Activated T-cell treated with anti-CD3 and anti-CD28 coated beads, Interleukin-2, amount 50 U/mL, for 4 hours (primary cell): ENCODE measurements around the gene PPDPF. TPM values are rescaled to one million over a fixed set of nuclear protein-coding genes. Genes with fewer than 3 reads are reported as not detected.
A peak's percentile ranks its signal among the peaks of the same experiment; 100 is the strongest.
"Not testable (repeated sequence)": the region's sequence is repeated elsewhere in the genome, so short reads cannot be mapped to it uniquely, and the experiment has no call there.

Source experiments
- ATAC-seq, 2 donors: fragments of 200-7000 bp; cut with Tn5 transposase; one replicate each; pipeline ENCODE4 v1.10.0; 2021
- DNase-seq: peaks from one replicate; pipeline ENCODE4 v3.0.0-alpha.2; 2020
- H3K27me3 Mint-ChIP-seq: one replicate; pipeline ENCODE4 v1.8.0; 2021; ENCODE audit warnings: low read depth, mixed read lengths
- H3K36me3 Mint-ChIP-seq: one replicate; pipeline ENCODE4 v1.8.0; 2022; ENCODE audit warnings: mixed read lengths; ENCODE audit not compliant: insufficient read depth
- H3K4me1 Mint-ChIP-seq: one replicate; pipeline ENCODE4 v1.8.0; 2021; ENCODE audit warnings: low read depth, mixed read lengths
- H3K4me3 Mint-ChIP-seq: one replicate; pipeline ENCODE4 v1.8.0; 2021; ENCODE audit warnings: mild to moderate bottlenecking, moderate library complexity, mixed read lengths
- H3K9me3 Mint-ChIP-seq: one replicate; pipeline ENCODE4 v1.8.0; 2021; ENCODE audit warnings: mixed read lengths
- total RNA-seq, 3 donors: library from RNA; stranded (reverse); gene quantifications; one replicate each; pipeline ENCODE4 v1.2.1, GENCODE V29; 2021

PPDPF gene
- total RNA-seq, 3 donors from 2014 or later: 137 to 171 (median 165) TPM

- H3K4me3 Mint-ChIP-seq: no peak overlapping the region
- no peak for ATAC-seq
- H3K4me1 Mint-ChIP-seq: peaks cover 1% of the 10 kb centered on the region
- H3K27me3 Mint-ChIP-seq: no peaks in the 10 kb centered on the region
- H3K9me3 Mint-ChIP-seq: no peaks in the 10 kb centered on the region
- no peak for DNase-seq
- peaks cover 7% of the 10 kb centered on the region for H3K36me3 Mint-ChIP-seq
Observed at GRCh38 chr20:63558804-63559484, 38.4 kb downstream of the PPDPF start.

- H3K4me1 Mint-ChIP-seq, H3K36me3 Mint-ChIP-seq, H3K27me3 Mint-ChIP-seq, H3K9me3 Mint-ChIP-seq, H3K4me3 Mint-ChIP-seq, DNase-seq: not testable (repeated sequence)
- ATAC-seq: peak in 1 of 2 donors; percentile 9
Observed at GRCh38 chr20:63559485-63560332, 39.1 kb downstream of the PPDPF start.

- no peak overlapping the region for H3K4me3 Mint-ChIP-seq
- H3K4me1 Mint-ChIP-seq: peaks cover 1% of the 10 kb centered on the region
- H3K27me3 Mint-ChIP-seq: no peaks in the 10 kb centered on the region
- no peak for DNase-seq
- ATAC-seq: peak; percentile 39 to 76
- H3K9me3 Mint-ChIP-seq: no peaks in the 10 kb centered on the region
- peaks cover 9% of the 10 kb centered on the region for H3K36me3 Mint-ChIP-seq
Observed at GRCh38 chr20:63560333-63560805, 39.8 kb downstream of the PPDPF start.

GRCh38 chr20:63560856-63561609 is 40.5 kb downstream of the PPDPF start:
- H3K4me3 Mint-ChIP-seq: no peak overlapping the region
- peaks cover 1% of the 10 kb centered on the region for H3K4me1 Mint-ChIP-seq
- DNase-seq (no peak), ATAC-seq (no peak)
- no peaks in the 10 kb centered on the region for H3K9me3 Mint-ChIP-seq
- no peaks in the 10 kb centered on the region for H3K27me3 Mint-ChIP-seq
- peaks cover 12% of the 10 kb centered on the region for H3K36me3 Mint-ChIP-seq

GRCh38 chr20:63561624-63562396 is 41.2 kb downstream of the PPDPF start:
- DNase-seq: no peak
- Mint-ChIP-seq H3K9me3 (no peaks in the 10 kb centered on the region), H3K27me3 (no peaks in the 10 kb centered on the region), H3K4me3 (no peak overlapping the region), H3K4me1 (peaks cover 1% of the 10 kb centered on the region), H3K36me3 (peaks cover 12% of the 10 kb centered on the region)
- ATAC-seq: no peak

GRCh38 chr20:63562461-63563224 is 42.1 kb downstream of the PPDPF start:
- Mint-ChIP-seq H3K9me3 (no peaks in the 10 kb centered on the region), H3K4me3 (no peak overlapping the region), H3K4me1 (peaks cover 7% of the 10 kb centered on the region), H3K27me3 (no peaks in the 10 kb centered on the region), H3K36me3 (peaks cover 12% of the 10 kb centered on the region)
- no peak for ATAC-seq
- no peak for DNase-seq

GRCh38 chr20:63563225-63563935 is 42.8 kb downstream of the PPDPF start:
- Mint-ChIP-seq H3K4me3 (no peak overlapping the region), H3K4me1 (peaks cover 15% of the 10 kb centered on the region), H3K36me3 (peaks cover 12% of the 10 kb centered on the region), H3K9me3 (no peaks in the 10 kb centered on the region), H3K27me3 (no peaks in the 10 kb centered on the region)
- no peak for DNase-seq
- no peak for ATAC-seq

GRCh38 chr20:63564036-63564810 is 43.7 kb downstream of the PPDPF start:
- H3K27me3 Mint-ChIP-seq: no peaks in the 10 kb centered on the region
- ATAC-seq: no peak
- H3K36me3 Mint-ChIP-seq: peaks cover 9% of the 10 kb centered on the region
- H3K9me3 Mint-ChIP-seq: no peaks in the 10 kb centered on the region
- no peak overlapping the region for H3K4me3 Mint-ChIP-seq
- no peak for DNase-seq
- peaks cover 19% of the 10 kb centered on the region for H3K4me1 Mint-ChIP-seq

GRCh38 chr20:63565021-63565698 is 44.6 kb downstream of the PPDPF start:
- Mint-ChIP-seq H3K27me3 (no peaks in the 10 kb centered on the region), H3K4me3 (no peak overlapping the region), H3K36me3 (peaks cover 9% of the 10 kb centered on the region), H3K9me3 (no peaks in the 10 kb centered on the region), H3K4me1 (peaks cover 21% of the 10 kb centered on the region)
- ATAC-seq: no peak
- no peak for DNase-seq

- Mint-ChIP-seq H3K36me3 (peaks cover 5% of the 10 kb centered on the region), H3K9me3 (no peaks in the 10 kb centered on the region), H3K27me3 (no peaks in the 10 kb centered on the region), H3K4me3 (no peak overlapping the region), H3K4me1 (peaks cover 20% of the 10 kb centered on the region)
- DNase-seq: no peak
- ATAC-seq: no peak
Observed at GRCh38 chr20:63565699-63566335, 45.3 kb downstream of the PPDPF start.

- Mint-ChIP-seq H3K36me3 (peaks cover 5% of the 10 kb centered on the region), H3K4me3 (no peak overlapping the region), H3K27me3 (no peaks in the 10 kb centered on the region), H3K9me3 (no peaks in the 10 kb centered on the region), H3K4me1 (peaks cover 20% of the 10 kb centered on the region)
- DNase-seq (no peak), ATAC-seq (no peak)
Observed at GRCh38 chr20:63566395-63567135, 46.0 kb downstream of the PPDPF start.
